ENCODE data around the gene GP1BB.
"Not testable (repeated sequence)": the region's sequence is repeated elsewhere in the genome, so short reads cannot be mapped to it uniquely, and the experiment has no call there.

The GP1BB gene

DNA sequence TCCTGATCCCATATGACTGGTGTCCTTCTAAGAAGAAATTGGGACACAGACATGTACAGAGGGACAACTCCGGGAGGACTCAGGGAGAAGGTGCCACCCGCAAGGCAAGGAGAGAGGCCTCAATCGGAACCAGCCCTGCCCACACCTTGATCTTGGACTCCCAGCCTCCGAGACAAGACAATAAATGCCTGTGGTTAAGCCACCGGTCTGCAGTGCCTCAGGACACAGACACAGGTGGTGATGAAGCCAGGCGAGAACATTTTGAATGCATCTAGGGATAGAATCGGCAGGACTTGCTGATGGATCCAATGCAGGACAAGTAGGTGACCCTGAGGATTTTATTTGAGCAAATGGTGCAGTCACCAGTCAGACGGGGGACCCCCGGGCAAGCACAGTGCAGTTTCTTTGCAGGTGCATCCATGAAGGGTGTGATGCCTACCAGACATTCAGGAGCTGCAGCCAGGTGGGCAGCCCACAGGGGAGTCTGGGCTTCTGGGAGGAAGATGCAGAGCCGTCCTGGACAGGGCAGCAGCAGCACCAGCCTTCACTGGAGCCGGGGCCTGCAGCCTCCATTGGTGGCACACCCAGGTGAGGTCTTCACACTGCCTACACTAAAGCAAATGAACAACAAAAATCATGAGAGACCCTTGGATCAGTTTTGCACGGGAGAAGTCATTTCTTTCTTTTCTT, 29.2 kb upstream of the GP1BB start:
- no peak for DNase-seq

- no peak for DNase-seq
Observed at GRCh38 chr22:19694696-19695095, 28.6 kb upstream of the GP1BB start.

GRCh38 chr22:19696504-19697276, 26.6 kb upstream of the GP1BB start:
- DNase-seq, result no peak

- DNase-seq, result not testable (repeated sequence)
Observed at GRCh38 chr22:19697871-19698270, 25.5 kb upstream of the GP1BB start.

GRCh38 chr22:19700790-19701419, 22.4 kb upstream of the GP1BB start:
- no peak for DNase-seq

- no peak for DNase-seq
Observed at GRCh38 chr22:19701420-19702145, 21.8 kb upstream of the GP1BB start.

- DNase-seq, result no peak
Observed at GRCh38 chr22:19703869-19704268, 19.5 kb upstream of the GP1BB start.

GRCh38 chr22:19704355-19705015, 18.9 kb upstream of the GP1BB start:
- no peak for DNase-seq

DNA sequence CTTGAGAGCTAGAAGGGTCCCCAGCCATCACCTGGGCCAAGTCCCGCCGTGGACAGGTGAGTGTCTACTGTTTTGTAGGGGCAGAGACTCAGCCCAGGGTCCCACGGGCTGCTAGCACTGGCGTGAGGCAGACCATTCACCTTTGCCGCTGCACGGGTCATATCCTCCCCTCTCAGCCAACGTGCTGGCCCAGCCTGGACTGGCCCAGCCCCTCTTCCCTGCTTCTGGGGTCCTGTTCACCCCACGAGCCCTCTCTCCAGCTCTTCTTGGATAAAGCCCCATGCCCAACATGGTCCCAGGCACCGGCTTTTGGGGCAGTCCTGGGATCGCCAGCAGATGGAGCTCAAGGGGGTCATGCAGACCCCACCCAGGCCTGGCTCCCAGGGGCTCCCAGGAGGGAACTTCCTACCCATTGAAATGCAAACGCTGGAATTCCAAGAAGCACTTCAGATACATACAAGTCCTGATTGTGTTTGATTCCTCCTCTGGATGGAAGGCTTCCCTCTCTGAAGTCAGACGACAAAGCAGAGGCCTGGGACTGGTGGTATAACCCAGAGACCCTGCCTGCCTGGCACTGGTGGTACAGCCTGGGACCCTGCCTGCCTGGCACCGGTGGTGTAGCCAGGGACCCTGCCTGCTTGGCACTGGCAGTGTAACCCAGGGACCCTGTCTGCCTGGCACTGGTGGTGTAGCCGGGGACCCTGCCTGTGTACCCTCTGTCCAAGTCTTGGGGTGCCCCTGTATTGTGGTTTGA, 18.0 kb upstream of the GP1BB start:
- no peak for DNase-seq

- no peak for DNase-seq
Observed at GRCh38 chr22:19706661-19707151, 16.6 kb upstream of the GP1BB start.

DNA sequence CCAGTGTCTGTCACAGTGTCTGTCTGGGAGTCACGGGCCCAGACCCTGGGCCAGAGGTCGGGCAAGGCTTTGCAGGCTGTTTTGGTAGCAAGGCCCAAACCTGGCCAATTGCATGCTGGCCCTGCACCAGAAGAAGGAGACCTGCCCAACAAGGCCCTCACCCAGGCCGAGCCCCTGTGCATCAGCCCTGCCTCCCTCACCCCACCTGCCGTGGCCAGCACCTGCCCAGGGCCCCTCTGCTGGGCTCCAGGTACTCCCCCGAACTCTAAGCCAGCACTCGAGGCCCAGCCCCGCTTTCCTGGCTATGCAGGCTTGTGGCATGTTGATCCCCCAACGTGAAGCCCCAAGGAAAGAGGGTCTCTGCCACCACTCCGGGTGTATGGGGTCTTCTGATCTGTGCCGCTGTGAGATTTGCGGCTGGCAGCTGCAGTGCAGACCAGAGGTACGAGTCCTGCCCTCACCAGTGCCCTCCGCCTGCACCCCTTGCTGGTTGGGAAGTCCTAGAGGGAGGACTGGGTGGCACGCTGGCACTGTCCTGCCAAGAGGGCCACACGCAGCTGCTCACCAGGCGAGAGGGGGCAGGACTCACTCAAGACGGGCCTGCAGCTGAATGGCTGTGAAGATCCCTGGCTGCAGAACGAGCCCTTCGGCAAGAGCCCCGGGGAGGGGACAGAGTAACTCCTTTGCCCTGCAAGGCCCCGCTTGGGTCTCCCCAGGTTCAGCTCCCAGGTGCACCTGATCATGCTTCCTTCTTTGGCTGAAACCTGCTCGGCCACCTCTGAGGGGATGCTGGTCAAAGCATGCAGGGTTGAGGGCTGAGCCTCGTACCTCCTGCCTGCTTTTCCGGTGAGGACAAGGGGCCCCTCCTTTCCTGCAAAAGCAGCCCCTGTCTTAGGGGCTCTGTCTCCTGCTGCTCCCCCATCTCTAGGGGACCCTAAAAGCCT, 15.7 kb upstream of the GP1BB start:
- no peak for DNase-seq

- DNase-seq, result no peak
Observed at GRCh38 chr22:19708321-19709011, 14.9 kb upstream of the GP1BB start.

DNA sequence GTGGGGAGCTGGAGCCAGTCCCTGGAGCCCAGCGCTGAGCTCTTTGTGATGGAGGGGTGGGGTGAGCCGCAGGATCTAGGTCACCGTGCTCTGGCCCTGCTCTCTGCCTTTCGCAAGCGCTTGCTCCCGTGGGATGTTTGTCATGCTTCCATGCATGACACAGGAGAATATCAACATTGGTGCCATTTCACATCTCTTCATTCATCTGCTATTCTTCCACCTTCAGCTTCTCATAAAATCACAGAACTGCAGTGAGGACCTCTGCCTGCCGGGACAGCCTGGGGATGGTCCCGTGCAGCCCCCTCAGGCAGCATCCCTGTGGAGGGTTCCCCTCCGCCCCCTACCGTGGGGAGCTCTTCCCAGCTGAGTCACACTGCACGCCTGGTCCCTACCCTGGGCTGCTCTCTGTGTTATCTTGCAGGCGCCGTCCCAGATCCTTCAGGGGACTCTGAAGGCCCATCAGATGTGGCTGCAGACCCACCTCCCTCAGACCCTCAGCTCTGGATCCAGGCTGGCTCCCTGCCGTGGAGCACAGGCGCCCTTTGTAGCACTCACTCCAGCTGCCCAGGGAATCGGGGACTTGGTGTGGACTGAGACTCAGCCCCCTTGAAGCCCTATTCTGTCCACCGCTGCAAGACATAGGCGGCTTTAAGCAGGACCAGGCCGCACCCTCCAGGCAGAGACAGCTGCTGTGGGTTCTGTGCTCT, 14.1 kb upstream of the GP1BB start:
- no peak for DNase-seq

DNA sequence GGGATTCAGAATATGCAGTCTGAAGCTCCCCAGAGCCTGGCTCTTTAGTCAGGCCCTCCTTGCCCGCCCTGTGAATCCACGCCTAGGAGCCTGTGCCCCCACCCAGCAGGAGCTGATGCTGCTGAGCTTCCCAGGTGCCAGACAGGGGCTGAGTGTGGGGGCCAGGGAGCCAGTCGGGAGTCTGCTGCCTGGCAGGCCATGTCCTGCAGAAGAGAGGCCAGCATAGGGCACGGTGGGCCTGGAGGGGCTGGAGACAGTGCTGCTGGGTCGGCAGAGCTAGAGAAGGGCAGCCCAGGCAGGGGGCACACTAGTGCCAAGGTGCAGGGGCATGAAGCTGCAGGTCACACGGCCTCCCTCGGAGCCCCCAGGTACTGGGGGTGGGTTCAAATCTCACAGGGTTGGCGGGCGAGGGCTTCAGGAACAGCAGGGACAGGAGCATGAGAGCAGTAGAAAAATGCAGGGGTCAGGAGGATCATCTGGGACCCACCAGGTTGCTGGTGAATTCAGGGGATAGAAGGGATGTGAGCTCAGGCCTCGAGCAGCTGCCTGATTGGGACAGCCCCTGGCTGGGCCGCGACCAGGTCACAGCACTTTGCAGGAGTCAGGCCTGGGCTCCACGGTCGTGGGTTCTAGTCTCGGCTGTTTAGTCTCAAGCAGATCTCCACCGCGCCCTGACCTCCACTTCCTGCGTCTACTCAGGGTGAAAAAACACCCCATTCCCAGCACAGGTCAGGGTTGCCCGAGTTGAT, 13.1 kb upstream of the GP1BB start:
- no peak for DNase-seq

- no peak for DNase-seq
Observed at GRCh38 chr22:19710769-19711106, 12.6 kb upstream of the GP1BB start.

DNA sequence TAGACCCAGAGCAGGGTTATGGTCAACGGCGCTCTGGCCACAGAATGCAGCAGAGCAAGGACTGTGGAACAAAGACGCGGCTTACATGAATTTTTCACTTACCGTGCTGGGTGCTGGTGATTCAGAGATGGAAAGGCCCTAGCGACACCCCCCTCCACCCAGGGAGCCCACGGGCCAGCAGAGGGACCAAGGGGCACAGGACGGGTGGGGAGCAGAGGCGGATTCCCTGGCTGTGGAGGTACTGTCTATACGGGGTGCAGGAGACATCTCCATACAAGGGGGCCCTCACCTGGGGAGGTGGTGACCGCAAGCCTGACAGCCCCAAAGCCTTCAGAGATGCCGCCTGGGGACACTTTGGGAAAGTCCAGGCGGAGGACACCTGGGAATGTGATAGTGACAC, 10.1 kb upstream of the GP1BB start:
- DNase-seq, result no peak

- DNase-seq, result no peak
Observed at GRCh38 chr22:19713650-19714311, 9.6 kb upstream of the GP1BB start.
